ENCODE measurements around the gene ADCY9. TPM values are rescaled to one million over a fixed set of nuclear protein-coding genes. Genes with fewer than 3 reads are reported as not detected.

ADCY9 gene
- total and polyA plus RNA-seq, 4 donors: 12.7 to 37.6 (median 17.6) TPM

DNA sequence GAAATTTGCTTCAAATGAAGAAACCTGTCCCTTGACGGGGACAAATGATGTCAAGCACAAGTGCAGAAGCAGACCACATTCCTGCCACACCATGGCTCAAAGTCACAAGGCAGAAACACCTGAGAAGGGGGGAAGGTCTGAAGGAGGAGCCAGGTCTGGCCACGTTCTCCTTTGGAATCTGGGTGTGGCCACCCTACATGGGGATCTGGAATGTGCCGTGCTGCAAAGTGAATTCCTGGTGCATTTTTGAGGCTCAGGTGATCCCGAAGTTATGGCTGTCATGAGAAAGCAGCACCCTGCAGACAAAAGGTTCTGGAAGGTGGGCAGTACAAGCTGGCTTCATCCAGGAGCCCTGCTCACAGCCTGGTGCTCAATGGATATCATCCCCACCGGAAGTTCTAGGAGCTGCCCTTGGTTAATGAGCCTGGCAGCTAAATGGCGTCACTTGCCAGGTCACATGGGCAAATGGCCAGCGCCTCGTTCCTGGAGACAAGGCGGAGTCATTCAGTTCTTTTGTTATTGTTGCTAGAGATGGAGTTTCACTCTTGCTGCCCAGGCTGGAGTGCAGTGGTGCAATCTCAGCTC lies 20.1 kb upstream of the ADCY9 start:
- no peak overlapping the region for H3K4me3 ChIP-seq
- TF ChIP-seq, protein P1, sequence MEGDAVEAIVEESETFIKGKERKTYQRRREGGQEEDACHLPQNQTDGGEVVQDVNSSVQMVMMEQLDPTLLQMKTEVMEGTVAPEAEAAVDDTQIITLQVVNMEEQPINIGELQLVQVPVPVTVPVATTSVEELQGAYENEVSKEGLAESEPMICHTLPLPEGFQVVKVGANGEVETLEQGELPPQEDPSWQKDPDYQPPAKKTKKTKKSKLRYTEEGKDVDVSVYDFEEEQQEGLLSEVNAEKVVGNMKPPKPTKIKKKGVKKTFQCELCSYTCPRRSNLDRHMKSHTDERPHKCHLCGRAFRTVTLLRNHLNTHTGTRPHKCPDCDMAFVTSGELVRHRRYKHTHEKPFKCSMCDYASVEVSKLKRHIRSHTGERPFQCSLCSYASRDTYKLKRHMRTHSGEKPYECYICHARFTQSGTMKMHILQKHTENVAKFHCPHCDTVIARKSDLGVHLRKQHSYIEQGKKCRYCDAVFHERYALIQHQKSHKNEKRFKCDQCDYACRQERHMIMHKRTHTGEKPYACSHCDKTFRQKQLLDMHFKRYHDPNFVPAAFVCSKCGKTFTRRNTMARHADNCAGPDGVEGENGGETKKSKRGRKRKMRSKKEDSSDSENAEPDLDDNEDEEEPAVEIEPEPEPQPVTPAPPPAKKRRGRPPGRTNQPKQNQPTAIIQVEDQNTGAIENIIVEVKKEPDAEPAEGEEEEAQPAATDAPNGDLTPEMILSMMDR (IDR thresholded peaks at IDR 0.05; ENCODE audit: control extremely low read depth, extremely low read depth): no peak
- H3K9ac ChIP-seq (ENCODE audit: insufficient read depth in 1 of 2, low read length in 2 of 2): no peak overlapping the region
- no peaks in the 10 kb centered on the region for H3K36me3 ChIP-seq (ENCODE audit: control insufficient read depth in 4 of 4, insufficient read depth in 4 of 4, low read length in 4 of 4)
- DNase-seq (peak; percentile 28 to 46 (median 38)), ATAC-seq (ENCODE audit: insufficient read depth, low FRiP score) (peak; percentile 76)
- no peaks in the 10 kb centered on the region for H3K27me3 ChIP-seq (ENCODE audit: control insufficient read depth in 3 of 3, insufficient read depth in 3 of 3, low read length in 2 of 3)
- no peaks in the 10 kb centered on the region for H3K9me3 ChIP-seq (ENCODE audit: control insufficient read depth in 4 of 4, insufficient read depth in 3 of 4, low read length in 3 of 4)
- WGBS, 2 donors: 46 to 71% methylated on average over 9 of the region's 9 CpGs
- peaks cover 0 to 6% (median 0%) of the 10 kb centered on the region in 5 donors for H3K4me1 ChIP-seq (ENCODE audit: control insufficient read depth in 5 of 5, insufficient read depth in 5 of 5, low read length in 5 of 5)
- H3K27ac ChIP-seq (ENCODE audit: low read depth in 1 of 2, low read length in 1 of 2): peak overlapping the region in 1 of 2 donors; percentile 92

DNA sequence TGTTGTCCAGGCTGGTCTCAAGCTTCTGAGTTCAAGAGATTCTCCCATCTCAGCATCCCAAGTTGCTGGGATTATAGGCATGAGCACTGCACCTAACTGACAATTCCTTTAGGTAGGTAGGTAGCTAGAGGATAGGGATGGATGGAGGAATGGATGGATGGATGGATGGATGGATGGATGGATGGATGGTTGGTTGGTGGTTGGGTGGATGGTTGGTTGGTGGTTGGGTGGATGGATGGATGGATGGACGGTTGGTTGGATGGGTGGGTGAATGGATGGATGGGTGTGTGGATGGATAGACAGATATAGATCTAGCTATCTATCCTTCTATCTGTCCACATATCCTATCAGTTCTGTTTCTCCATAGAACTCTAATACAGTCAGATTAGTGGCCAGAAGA lies 19.3 kb upstream of the ADCY9 start:
- no peaks in the 10 kb centered on the region for H3K27me3 ChIP-seq (ENCODE audit: control insufficient read depth in 3 of 3, insufficient read depth in 3 of 3, low read length in 2 of 3)
- no peak for ATAC-seq (ENCODE audit: insufficient read depth, low FRiP score)
- no peaks in the 10 kb centered on the region for H3K36me3 ChIP-seq (ENCODE audit: control insufficient read depth in 4 of 4, insufficient read depth in 4 of 4, low read length in 4 of 4)
- no peak for DNase-seq
- TF ChIP-seq, protein P1 (IDR thresholded peaks at IDR 0.05; ENCODE audit: control extremely low read depth, extremely low read depth): no peak
- no peaks in the 10 kb centered on the region for H3K9me3 ChIP-seq (ENCODE audit: control insufficient read depth in 4 of 4, insufficient read depth in 3 of 4, low read length in 3 of 4)
- H3K4me3 ChIP-seq: no peak overlapping the region
- H3K27ac ChIP-seq (ENCODE audit: low read depth in 1 of 2, low read length in 1 of 2): peak overlapping the region in 1 of 2 donors; percentile 92
- 100% methylated on average over 1 of the region's 1 CpG for WGBS, 2 donors
- peaks cover 0 to 6% (median 0%) of the 10 kb centered on the region in 5 donors for H3K4me1 ChIP-seq (ENCODE audit: control insufficient read depth in 5 of 5, insufficient read depth in 5 of 5, low read length in 5 of 5)
- no peak overlapping the region for H3K9ac ChIP-seq (ENCODE audit: insufficient read depth in 1 of 2, low read length in 2 of 2)

DNA sequence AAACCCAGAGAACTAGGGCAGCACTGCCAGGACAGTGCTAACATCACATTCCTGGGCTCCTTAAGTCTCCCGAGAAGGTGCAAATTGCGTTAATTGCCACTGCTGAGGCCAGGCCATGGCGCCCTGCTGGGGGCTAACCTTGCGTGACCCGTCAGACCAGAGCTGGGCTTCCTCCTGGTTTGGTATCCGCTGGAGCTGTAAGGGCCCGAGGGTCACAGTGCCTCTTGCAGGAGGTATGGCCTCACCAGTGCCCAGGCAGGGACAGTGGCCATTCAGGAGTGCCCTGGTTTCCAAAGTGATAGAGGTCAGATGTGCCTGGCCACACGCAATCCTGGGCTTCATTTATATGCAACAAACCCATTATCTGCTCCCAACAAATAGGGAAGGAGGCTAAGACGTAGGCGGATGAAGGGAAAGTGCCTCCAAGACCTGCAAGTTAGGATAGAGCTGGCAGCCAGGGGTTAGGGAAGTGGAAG lies 17.7 kb upstream of the ADCY9 start:
- Histone ChIP-seq H3K4me3 (no peak overlapping the region), H3K9me3 (ENCODE audit: control insufficient read depth in 4 of 4, insufficient read depth in 3 of 4, low read length in 3 of 4) (no peaks in the 10 kb centered on the region), H3K27ac (ENCODE audit: low read depth in 1 of 2, low read length in 1 of 2) (no peak overlapping the region), H3K9ac (ENCODE audit: insufficient read depth in 1 of 2, low read length in 2 of 2) (no peak overlapping the region), H3K4me1 (ENCODE audit: control insufficient read depth in 5 of 5, insufficient read depth in 5 of 5, low read length in 5 of 5) (peaks cover 0 to 6% (median 0%) of the 10 kb centered on the region in 5 donors), H3K27me3 (ENCODE audit: control insufficient read depth in 3 of 3, insufficient read depth in 3 of 3, low read length in 2 of 3) (no peaks in the 10 kb centered on the region), H3K36me3 (ENCODE audit: control insufficient read depth in 4 of 4, insufficient read depth in 4 of 4, low read length in 4 of 4) (no peaks in the 10 kb centered on the region)
- TF ChIP-seq, protein P1 (IDR thresholded peaks at IDR 0.05; ENCODE audit: control extremely low read depth, extremely low read depth): no peak
- DNase-seq: no peak
- 94 to 95% methylated on average over 10 of the region's 10 CpGs for WGBS, 2 donors
- no peak for ATAC-seq (ENCODE audit: insufficient read depth, low FRiP score)

DNA sequence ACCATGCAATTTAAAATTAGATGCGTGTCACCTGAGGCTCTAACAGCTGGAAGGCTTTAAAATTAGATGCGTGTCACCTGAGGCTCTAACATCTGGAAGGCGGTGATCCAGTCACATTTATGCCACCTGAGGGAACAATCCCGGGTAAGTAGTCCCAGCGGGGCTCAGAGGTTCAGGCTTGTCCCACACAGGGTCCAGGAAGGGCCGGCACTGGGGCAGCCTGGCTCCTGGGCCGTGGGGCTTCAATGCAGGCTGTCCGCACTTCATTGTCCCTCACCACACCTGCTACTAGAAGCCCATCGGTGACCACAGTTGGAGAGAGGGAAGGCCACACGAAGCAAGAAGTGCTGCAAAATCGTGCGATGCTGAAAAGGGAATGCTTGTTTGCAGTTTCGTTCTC lies 15.4 kb upstream of the ADCY9 start:
- no peaks in the 10 kb centered on the region for H3K9me3 ChIP-seq (ENCODE audit: control insufficient read depth in 4 of 4, insufficient read depth in 3 of 4, low read length in 3 of 4)
- H3K36me3 ChIP-seq (ENCODE audit: control insufficient read depth in 4 of 4, insufficient read depth in 4 of 4, low read length in 4 of 4): no peaks in the 10 kb centered on the region
- WGBS, 2 donors: 76 to 81% methylated on average over 13 of the region's 13 CpGs
- peaks cover 0 to 6% (median 0%) of the 10 kb centered on the region in 5 donors for H3K4me1 ChIP-seq (ENCODE audit: control insufficient read depth in 5 of 5, insufficient read depth in 5 of 5, low read length in 5 of 5)
- DNase-seq (no peak), ATAC-seq (ENCODE audit: insufficient read depth, low FRiP score) (no peak)
- TF ChIP-seq, protein P1 (IDR thresholded peaks at IDR 0.05; ENCODE audit: control extremely low read depth, extremely low read depth): no peak
- H3K9ac ChIP-seq (ENCODE audit: insufficient read depth in 1 of 2, low read length in 2 of 2): no peak overlapping the region
- H3K27me3 ChIP-seq (ENCODE audit: control insufficient read depth in 3 of 3, insufficient read depth in 3 of 3, low read length in 2 of 3): no peaks in the 10 kb centered on the region
- no peak overlapping the region for H3K4me3 ChIP-seq
- H3K27ac ChIP-seq (ENCODE audit: low read depth in 1 of 2, low read length in 1 of 2): no peak overlapping the region
